Gastrocnemius medialis (tissue), 4 donors: Measurements from ENCODE around the gene CREB1. TPM values are rescaled to one million over a fixed set of nuclear protein-coding genes. Genes with fewer than 3 reads are reported as not detected.

Experiments used
- ATAC-seq, 2 donors: fragments of 150-250 bp; one replicate each; pipeline ENCODE4 v1.9.1; 2016
- DNase-seq, 2 donors: peaks; one replicate each; pipeline ENCODE4 v3.0.0-alpha.2; 2019
- H3K27ac ChIP-seq, 4 donors: fragments of 200-600 bp; sonication (generic); 1 replicate in 1 of 4; 2 replicates in 3 of 4; pipeline ENCODE4 v1.5.1; 2016 to 2018; ENCODE audit warnings: mild to moderate bottlenecking in 2 of 4, moderate library complexity in 1 of 4
- H3K27me3 ChIP-seq, 3 donors: fragments of 200-600 bp; sonication (generic) in 2 of 3; 1 replicate in 1 of 3; 2 replicates in 2 of 3; pipeline versions ENCODE4 v1.5.1 to v1.6.0; 2016 to 2019; ENCODE audit warnings: mild to moderate bottlenecking in 1 of 3, moderate library complexity in 1 of 3
- H3K36me3 ChIP-seq, 2 donors: fragments of 200-600 bp; sonication (generic) in 1 of 2; one replicate each; pipeline ENCODE4 v1.5.1; 2017 to 2018
- H3K4me1 ChIP-seq, 2 donors: fragments of 200-600 bp; sonication (generic) in 1 of 2; one replicate each; pipeline ENCODE4 v1.5.1; 2016 to 2017; ENCODE audit warnings: mild to moderate bottlenecking in 2 of 2
- H3K4me3 ChIP-seq, 4 donors: fragments of 200-600 bp; sonication (generic) in 3 of 4; 1 replicate in 1 of 4; 2 replicates in 3 of 4; pipeline ENCODE4 v1.5.1; 2016 to 2019; ENCODE audit warnings: mild to moderate bottlenecking in 2 of 4
- H3K9me3 ChIP-seq, 3 donors: fragments of 200-600 bp; sonication (generic) in 2 of 3; 1 replicate in 1 of 3; 2 replicates in 2 of 3; pipeline ENCODE4 v1.5.1; 2016 to 2019
- POLR2A ChIP-seq, 2 donors: fragments of 450-650 bp; IDR thresholded peaks; one replicate each; pipeline ENCODE4 v1.6.1; 2017; ENCODE audit warnings: antibody characterized with exemption in 2 of 2, mild to moderate bottlenecking in 2 of 2, moderate library complexity in 2 of 2
- in situ Hi-C, 4 donors: fragments of 200-750 bp; cut with MboI; loops; one replicate each; pipeline versions ENCODE4 v1.15.0 to v1.8.0; 2017; ENCODE audit warnings: low sequenced_read_pairs in 4 of 4
- intact Hi-C: fragments of 100-400 bp; cut with DNase I; formaldehyde crosslinking; loops from one replicate; pipeline ENCODE4 v1.15.1; 2023; ENCODE audit warnings: low total_unique reads
- total RNA-seq, 4 donors: library from RNA; depleted of rRNA; stranded (reverse); fragments of >200 nt; gene quantifications; one replicate each; pipeline versions ENCODE4 v1.1.0 to v1.2.3, GENCODE V29; 2016
- TF ChIP-seq, protein P1 (sequence below), 5 experiments: fragments of 450-650 bp in 3 of 5; fragments of 200-600 bp in 2 of 5; sonication (generic) in 2 of 5; IDR thresholded peaks in 4 of 5; conservative IDR thresholded peaks in 1 of 5; 1 replicate in 4 of 5; 2 replicates in 1 of 5; pipeline ENCODE4 v1.5.1; 2016 to 2019; ENCODE audit warnings: antibody characterized with exemption in 5 of 5, mild to moderate bottlenecking in 3 of 5, moderate library complexity in 3 of 5

CREB1 gene
- total RNA-seq, 4 donors from 2014 or later: 11.5 to 19.9 (median 19.8) TPM

DNA sequence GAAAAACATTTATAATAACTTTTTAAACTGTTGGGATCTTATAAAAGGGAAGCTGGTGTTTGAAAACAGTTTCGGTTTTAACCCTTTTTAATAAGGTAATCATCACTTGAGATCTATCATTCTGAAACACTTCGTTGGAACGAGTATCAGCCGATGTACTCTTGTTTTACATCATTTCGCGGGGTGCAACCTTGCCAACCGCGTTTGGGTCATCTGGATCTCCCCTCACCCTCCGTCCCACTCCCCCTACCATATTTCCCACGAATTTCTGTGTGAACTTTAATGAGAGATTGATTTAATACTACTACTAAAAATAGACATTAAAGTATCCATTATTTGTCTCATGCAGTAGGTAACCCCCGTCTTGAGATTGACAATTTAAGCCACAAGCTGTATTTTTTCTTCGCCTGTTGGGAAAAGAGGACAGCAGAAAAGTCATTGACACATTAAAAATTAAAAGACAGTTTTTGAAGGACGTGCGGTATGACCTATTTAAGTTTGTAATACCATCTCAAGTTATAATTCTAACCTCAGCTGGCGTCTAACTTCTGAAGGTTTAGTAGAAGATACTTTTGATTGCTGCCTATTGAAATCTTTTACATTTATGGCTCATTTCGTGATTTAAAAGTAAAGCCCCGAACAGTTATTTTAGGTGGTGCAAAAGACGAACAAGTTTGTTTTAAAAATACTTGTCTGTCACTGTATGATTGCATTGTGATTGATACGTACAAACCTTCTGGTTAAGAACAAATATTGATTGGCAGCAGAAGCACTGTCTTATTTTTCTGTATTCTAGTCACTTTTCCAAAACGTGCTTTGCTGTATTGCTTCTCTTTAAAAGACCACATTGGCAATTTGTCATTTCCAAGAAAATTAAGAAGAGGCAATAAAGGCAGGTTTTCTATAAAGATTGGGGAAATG, 1.5 kb downstream of the CREB1 start:
- H3K4me1 ChIP-seq: peaks cover 39 to 40% of the 10 kb centered on the region in 2 donors
- ATAC-seq (no peak), DNase-seq (no peak)
- H3K36me3 ChIP-seq: no peaks in the 10 kb centered on the region
- H3K9me3 ChIP-seq: no peaks in the 10 kb centered on the region
- in situ Hi-C loops (loop anchor here in 2 of 4 donors (10.0 to 25.0 kb wide), 3 partner anchors 94 to 731 kb away; partner anchors contain the start of genes CCNYL1 (in 2 of the 2), IDH1 (in 1 of the 2), METTL21A (in 1 of the 2) and PIKFYVE (in 1 of the 2)), intact Hi-C loops (loop anchor here (5.0 kb wide), 1 partner anchor 181 kb away; the partner anchor contains the start of gene CCNYL1)
- peak overlapping the region; percentile 87 to 94 (median 92) for H3K27ac ChIP-seq
- no peak for TF ChIP-seq POLR2A (IDR thresholded peaks at IDR 0.05)
- TF ChIP-seq, protein P1, sequence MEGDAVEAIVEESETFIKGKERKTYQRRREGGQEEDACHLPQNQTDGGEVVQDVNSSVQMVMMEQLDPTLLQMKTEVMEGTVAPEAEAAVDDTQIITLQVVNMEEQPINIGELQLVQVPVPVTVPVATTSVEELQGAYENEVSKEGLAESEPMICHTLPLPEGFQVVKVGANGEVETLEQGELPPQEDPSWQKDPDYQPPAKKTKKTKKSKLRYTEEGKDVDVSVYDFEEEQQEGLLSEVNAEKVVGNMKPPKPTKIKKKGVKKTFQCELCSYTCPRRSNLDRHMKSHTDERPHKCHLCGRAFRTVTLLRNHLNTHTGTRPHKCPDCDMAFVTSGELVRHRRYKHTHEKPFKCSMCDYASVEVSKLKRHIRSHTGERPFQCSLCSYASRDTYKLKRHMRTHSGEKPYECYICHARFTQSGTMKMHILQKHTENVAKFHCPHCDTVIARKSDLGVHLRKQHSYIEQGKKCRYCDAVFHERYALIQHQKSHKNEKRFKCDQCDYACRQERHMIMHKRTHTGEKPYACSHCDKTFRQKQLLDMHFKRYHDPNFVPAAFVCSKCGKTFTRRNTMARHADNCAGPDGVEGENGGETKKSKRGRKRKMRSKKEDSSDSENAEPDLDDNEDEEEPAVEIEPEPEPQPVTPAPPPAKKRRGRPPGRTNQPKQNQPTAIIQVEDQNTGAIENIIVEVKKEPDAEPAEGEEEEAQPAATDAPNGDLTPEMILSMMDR (IDR thresholded peaks at IDR 0.05 in 4 of 5, conservative IDR thresholded peaks at IDR 0.05 in 1 of 5): no peak
- peak overlapping the region; percentile 74 to 83 (median 77) for H3K4me3 ChIP-seq
- H3K27me3 ChIP-seq: no peaks in the 10 kb centered on the region

DNA sequence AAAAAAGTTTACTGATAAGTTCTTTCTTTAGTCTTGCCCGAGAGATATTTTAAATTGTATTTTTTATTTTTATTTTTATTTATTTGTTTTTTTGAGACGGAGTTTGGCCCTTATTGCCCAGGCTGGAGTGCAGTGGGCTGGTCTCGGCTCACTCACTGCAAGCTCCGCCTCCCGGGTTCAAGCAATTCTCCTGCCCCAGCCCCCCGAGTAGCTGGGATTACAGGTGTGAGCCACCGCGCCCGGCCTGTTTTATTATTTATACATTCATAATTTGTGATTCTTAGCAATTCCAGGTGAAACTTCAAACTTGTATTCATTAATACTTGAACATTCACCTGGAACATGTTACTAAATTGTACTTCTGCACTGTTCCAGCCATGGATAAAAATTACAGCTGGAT, 2.9 kb downstream of the CREB1 start:
- H3K27ac ChIP-seq: peak overlapping the region; percentile 87 to 94 (median 92)
- no peaks in the 10 kb centered on the region for H3K27me3 ChIP-seq
- H3K9me3 ChIP-seq: no peaks in the 10 kb centered on the region
- intact Hi-C loops (loop anchor here (5.0 kb wide), 1 partner anchor 180 kb away; the partner anchor contains the start of gene CCNYL1), in situ Hi-C loops (loop anchor here in 2 of 4 donors (10.0 to 25.0 kb wide), 3 partner anchors 92 to 730 kb away; partner anchors contain the start of genes CCNYL1 (in 2 of the 2), IDH1 (in 1 of the 2), METTL21A (in 1 of the 2) and PIKFYVE (in 1 of the 2))
- peaks cover 39 to 40% of the 10 kb centered on the region in 2 donors for H3K4me1 ChIP-seq
- H3K4me3 ChIP-seq: no peak overlapping the region
- DNase-seq (no peak), ATAC-seq (no peak)
- TF ChIP-seq, protein P1 (IDR thresholded peaks at IDR 0.05 in 4 of 5, conservative IDR thresholded peaks at IDR 0.05 in 1 of 5): no peak
- TF ChIP-seq POLR2A (IDR thresholded peaks at IDR 0.05): no peak
- H3K36me3 ChIP-seq: no peaks in the 10 kb centered on the region

DNA sequence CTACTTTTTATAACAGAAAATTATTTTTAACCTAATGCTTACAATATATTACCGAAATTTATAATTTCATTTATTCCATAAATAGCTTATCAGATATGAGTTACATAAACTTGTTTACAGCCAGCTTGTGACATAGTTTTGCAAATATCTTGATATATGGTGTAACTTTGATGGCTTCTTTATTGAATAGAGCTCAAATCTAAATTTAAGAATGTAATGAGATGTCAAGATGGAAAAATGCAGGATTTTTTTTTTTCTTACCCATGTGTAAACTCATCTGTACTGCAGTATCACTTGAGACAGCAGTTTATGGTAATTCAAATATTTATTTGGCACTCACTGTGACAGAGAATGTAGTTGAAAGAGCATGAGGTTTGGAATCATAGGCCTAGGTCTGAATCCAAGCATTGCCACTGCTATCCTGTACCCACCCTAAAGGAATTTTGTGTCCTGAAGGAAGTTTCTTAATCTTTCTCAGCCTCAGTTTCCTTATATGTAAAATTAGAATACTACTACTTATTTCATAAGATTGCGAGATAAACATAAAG, 3.8 kb downstream of the CREB1 start:
- Histone ChIP-seq H3K4me3 (no peak overlapping the region), H3K9me3 (no peaks in the 10 kb centered on the region), H3K36me3 (no peaks in the 10 kb centered on the region), H3K4me1 (peaks cover 39 to 40% of the 10 kb centered on the region in 2 donors), H3K27ac (peak overlapping the region; percentile 87 to 94 (median 92)), H3K27me3 (no peaks in the 10 kb centered on the region)
- no peak for ATAC-seq
- in situ Hi-C loops (loop anchor here in 2 of 4 donors (10.0 to 25.0 kb wide), 3 partner anchors 91 to 729 kb away; partner anchors contain the start of genes CCNYL1 (in 2 of the 2), IDH1 (in 1 of the 2), METTL21A (in 1 of the 2) and PIKFYVE (in 1 of the 2)), intact Hi-C loops (loop anchor here (5.0 kb wide), 1 partner anchor 179 kb away; the partner anchor contains the start of gene CCNYL1)
- TF ChIP-seq, protein P1 (IDR thresholded peaks at IDR 0.05 in 4 of 5, conservative IDR thresholded peaks at IDR 0.05 in 1 of 5): no peak
- TF ChIP-seq POLR2A (IDR thresholded peaks at IDR 0.05): no peak
- DNase-seq: no peak

GRCh38 chr2:207534417-207534816, 4.7 kb downstream of the CREB1 start:
- peaks cover 39 to 40% of the 10 kb centered on the region in 2 donors for H3K4me1 ChIP-seq
- no peaks in the 10 kb centered on the region for H3K36me3 ChIP-seq
- TF ChIP-seq, protein P1 (IDR thresholded peaks at IDR 0.05 in 4 of 5, conservative IDR thresholded peaks at IDR 0.05 in 1 of 5): no peak
- TF ChIP-seq POLR2A (IDR thresholded peaks at IDR 0.05): no peak
- DNase-seq (no peak), ATAC-seq (no peak)
- in situ Hi-C loops (loop anchor here in 2 of 4 donors (10.0 to 25.0 kb wide), 3 partner anchors 90 to 728 kb away; partner anchors contain the start of genes CCNYL1 (in 2 of the 2), IDH1 (in 1 of the 2), METTL21A (in 1 of the 2) and PIKFYVE (in 1 of the 2)), intact Hi-C loops (loop anchor here (5.0 kb wide), 1 partner anchor 178 kb away; the partner anchor contains the start of gene CCNYL1)
- H3K27ac ChIP-seq: peak overlapping the region; percentile 87 to 94 (median 92)
- H3K9me3 ChIP-seq: no peaks in the 10 kb centered on the region
- no peaks in the 10 kb centered on the region for H3K27me3 ChIP-seq
- H3K4me3 ChIP-seq: no peak overlapping the region
